Measurements from ENCODE around the gene EIF3I. TPM values are rescaled to one million over a fixed set of nuclear protein-coding genes. Genes with fewer than 3 reads are reported as not detected.

EIF3I gene
- total and polyA plus RNA-seq, 2 of the 13 experiments (the other 11 are each of a cell fraction or from before 2014, with no cell fraction given) = 210 to 223 TPM

DNA sequence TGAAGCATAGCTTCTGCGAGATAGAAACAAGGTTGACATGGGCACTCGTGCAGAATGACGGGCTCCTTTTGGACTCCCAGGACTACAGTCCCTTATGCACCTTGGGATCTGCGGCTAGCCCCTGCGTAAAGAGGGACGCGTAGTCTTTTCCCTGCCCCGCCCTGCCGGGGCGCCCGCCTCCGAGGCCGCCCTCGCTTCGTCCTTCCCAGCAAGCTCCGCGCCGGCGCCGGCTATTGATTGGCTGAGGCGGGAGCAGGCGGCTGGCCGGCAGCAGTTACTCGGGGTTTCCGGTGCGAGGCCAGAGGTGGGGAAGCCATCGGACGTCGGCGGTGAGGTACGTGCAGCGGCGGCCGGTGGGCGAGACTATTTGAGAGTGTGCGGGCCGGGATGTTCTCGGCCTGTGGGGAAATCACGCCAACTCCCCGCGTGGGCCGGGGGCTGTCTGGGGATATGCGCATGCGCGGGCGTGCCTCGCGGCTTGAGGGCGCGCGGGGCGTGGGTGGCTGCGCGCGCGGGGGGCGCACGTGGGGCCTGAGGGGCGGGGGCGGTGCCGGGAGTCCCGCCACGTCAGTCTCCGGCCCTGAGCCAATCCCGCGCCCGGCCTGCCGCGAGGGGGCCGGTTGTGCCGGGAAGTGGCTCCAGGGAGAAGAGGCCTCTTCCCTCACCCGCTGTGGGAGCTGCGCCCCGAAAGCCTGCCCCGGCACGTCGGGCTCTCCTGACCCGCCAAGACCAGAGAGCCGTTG, 42.6 kb upstream of the EIF3I start, which contains the start of gene TXLNA (continued):
- TF ChIP-seq, protein P1, sequence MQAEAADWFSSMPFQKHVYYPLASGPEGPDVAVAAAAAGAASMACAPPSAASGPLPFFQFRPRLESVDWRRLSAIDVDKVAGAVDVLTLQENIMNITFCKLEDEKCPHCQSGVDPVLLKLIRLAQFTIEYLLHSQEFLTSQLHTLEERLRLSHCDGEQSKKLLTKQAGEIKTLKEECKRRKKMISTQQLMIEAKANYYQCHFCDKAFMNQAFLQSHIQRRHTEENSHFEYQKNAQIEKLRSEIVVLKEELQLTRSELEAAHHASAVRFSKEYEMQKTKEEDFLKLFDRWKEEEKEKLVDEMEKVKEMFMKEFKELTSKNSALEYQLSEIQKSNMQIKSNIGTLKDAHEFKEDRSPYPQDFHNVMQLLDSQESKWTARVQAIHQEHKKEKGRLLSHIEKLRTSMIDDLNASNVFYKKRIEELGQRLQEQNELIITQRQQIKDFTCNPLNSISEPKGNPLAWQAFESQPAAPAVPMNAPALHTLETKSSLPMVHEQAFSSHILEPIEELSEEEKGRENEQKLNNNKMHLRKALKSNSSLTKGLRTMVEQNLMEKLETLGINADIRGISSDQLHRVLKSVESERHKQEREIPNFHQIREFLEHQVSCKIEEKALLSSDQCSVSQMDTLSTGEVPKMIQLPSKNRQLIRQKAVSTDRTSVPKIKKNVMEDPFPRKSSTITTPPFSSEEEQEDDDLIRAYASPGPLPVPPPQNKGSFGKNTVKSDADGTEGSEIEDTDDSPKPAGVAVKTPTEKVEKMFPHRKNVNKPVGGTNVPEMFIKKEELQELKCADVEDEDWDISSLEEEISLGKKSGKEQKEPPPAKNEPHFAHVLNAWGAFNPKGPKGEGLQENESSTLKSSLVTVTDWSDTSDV (CRISPR knock-in tag; IDR thresholded peaks at IDR 0.05) = no peak
- TF ChIP-seq RARA (CRISPR knock-in tag; IDR thresholded peaks at IDR 0.05) (peak; percentile 18; the same call in 1 of the 2 replicates), NR1H2 (CRISPR knock-in tag; IDR thresholded peaks at IDR 0.05; ENCODE audit: borderline replicate concordance, low read depth) (no peak), ZC3H4 (CRISPR knock-in tag; IDR thresholded peaks at IDR 0.05; ENCODE audit: borderline replicate concordance) (no peak), MAFG (CRISPR knock-in tag; IDR thresholded peaks at IDR 0.05) (no peak), TOPORS (CRISPR knock-in tag; IDR thresholded peaks at IDR 0.05) (peak; percentile 77), RCOR2 (CRISPR knock-in tag; IDR thresholded peaks at IDR 0.05) (no peak), SIX4 (CRISPR knock-in tag; IDR thresholded peaks at IDR 0.05) (no peak), ZNF468 (CRISPR knock-in tag; IDR thresholded peaks at IDR 0.05) (peak; percentile 71; the same call in 1 of the 2 replicates), SP5 (CRISPR knock-in tag; IDR thresholded peaks at IDR 0.05; ENCODE audit: borderline replicate concordance, low read depth) (peak; percentile 49; the same call in 1 of the 2 replicates), NFATC3 (CRISPR knock-in tag; IDR thresholded peaks at IDR 0.05) (no peak), ZNF460 (CRISPR knock-in tag; IDR thresholded peaks at IDR 0.05; ENCODE audit: borderline replicate concordance) (peak; percentile 20; the same call in 1 of the 2 replicates), BRCA1 (CRISPR knock-in tag; IDR thresholded peaks at IDR 0.05) (no peak), HCFC1 (IDR thresholded peaks at IDR 0.05; ENCODE audit: low read depth, low read length) (0 out of 2 replicates have a peak, but pooled peaks have one; percentile 11)
- TF ChIP-seq, protein P2, sequence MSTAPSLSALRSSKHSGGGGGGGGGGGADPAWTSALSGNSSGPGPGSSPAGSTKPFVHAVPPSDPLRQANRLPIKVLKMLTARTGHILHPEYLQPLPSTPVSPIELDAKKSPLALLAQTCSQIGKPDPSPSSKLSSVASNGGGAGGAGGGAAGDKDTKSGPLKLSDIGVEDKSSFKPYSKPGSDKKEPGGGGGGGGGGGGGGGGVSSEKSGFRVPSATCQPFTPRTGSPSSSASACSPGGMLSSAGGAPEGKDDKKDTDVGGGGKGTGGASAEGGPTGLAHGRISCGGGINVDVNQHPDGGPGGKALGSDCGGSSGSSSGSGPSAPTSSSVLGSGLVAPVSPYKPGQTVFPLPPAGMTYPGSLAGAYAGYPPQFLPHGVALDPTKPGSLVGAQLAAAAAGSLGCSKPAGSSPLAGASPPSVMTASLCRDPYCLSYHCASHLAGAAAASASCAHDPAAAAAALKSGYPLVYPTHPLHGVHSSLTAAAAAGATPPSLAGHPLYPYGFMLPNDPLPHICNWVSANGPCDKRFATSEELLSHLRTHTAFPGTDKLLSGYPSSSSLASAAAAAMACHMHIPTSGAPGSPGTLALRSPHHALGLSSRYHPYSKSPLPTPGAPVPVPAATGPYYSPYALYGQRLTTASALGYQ (CRISPR knock-in tag; IDR thresholded peaks at IDR 0.05) = peak; percentile 41; the same call in 1 of the 2 replicates
- TF ChIP-seq, protein P3, sequence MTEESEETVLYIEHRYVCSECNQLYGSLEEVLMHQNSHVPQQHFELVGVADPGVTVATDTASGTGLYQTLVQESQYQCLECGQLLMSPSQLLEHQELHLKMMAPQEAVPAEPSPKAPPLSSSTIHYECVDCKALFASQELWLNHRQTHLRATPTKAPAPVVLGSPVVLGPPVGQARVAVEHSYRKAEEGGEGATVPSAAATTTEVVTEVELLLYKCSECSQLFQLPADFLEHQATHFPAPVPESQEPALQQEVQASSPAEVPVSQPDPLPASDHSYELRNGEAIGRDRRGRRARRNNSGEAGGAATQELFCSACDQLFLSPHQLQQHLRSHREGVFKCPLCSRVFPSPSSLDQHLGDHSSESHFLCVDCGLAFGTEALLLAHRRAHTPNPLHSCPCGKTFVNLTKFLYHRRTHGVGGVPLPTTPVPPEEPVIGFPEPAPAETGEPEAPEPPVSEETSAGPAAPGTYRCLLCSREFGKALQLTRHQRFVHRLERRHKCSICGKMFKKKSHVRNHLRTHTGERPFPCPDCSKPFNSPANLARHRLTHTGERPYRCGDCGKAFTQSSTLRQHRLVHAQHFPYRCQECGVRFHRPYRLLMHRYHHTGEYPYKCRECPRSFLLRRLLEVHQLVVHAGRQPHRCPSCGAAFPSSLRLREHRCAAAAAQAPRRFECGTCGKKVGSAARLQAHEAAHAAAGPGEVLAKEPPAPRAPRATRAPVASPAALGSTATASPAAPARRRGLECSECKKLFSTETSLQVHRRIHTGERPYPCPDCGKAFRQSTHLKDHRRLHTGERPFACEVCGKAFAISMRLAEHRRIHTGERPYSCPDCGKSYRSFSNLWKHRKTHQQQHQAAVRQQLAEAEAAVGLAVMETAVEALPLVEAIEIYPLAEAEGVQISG (CRISPR knock-in tag; IDR thresholded peaks at IDR 0.05) = peak; percentile 62

All from HepG2 (cell line).